AG04449 (cell line): Measurements from ENCODE around the gene PIP5K1B.

ENCODE experiments used
- CTCF ChIA-PET: fragments of 350-600 bp; formaldehyde crosslinking; extraction: SDS; loops from one replicate; lab custom pipeline; 2021; ENCODE audit warnings: antibody characterized with exemption; lab: Yijun Ruan, JAX
- POLR2A ChIA-PET: fragments of 400-600, 350-600 bp; formaldehyde crosslinking; extraction: SDS; loops from one replicate; lab custom pipeline; 2020; ENCODE audit warnings: antibody characterized with exemption, inconsistent platforms; lab: Yijun Ruan, JAX
- DNase-seq: peaks from one replicate; pipeline ENCODE4 v3.0.0-alpha.2; 2010; ENCODE audit warnings: low read depth, low spot score
- H3K4me3 ChIP-seq: 2 replicates; pipeline ENCODE4 v1.5.1; 2011; ENCODE audit warnings: low read depth, mild to moderate bottlenecking, control low read depth, low read length
- CTCF ChIP-seq: IDR thresholded peaks from one replicate; pipeline ENCODE4 v1.5.1; 2011; ENCODE audit warnings: mild to moderate bottlenecking, moderate library complexity, low read length, control low read depth, inconsistent platforms; ENCODE audit not compliant: insufficient read depth; ENCODE audit errors: missing control alignments

The PIP5K1B gene

GRCh38 chr9:68797116-68797515 lies 92.1 kb downstream of the PIP5K1B start:
- POLR2A ChIA-PET, result no interaction called here
- CTCF ChIA-PET, result no interaction called here

GRCh38 chr9:68798423-68798822 lies 93.4 kb downstream of the PIP5K1B start:
- CTCF ChIA-PET, result no interaction called here

More at GRCh38 chr9:68797116-68797515, 92.1 kb downstream of the PIP5K1B start:
- no peak overlapping the region for H3K4me3 ChIP-seq
- TF ChIP-seq CTCF, result no peak
- no peak for DNase-seq

GRCh38 chr9:68800836-68801235 lies 95.8 kb downstream of the PIP5K1B start:
- no peak for DNase-seq
- CTCF ChIA-PET, result no interaction called here
- no peak for TF ChIP-seq CTCF
- POLR2A ChIA-PET, result no interaction called here
- H3K4me3 ChIP-seq, result no peak overlapping the region

More at GRCh38 chr9:68798423-68798822, 93.4 kb downstream of the PIP5K1B start:
- no peak for TF ChIP-seq CTCF
- DNase-seq, result no peak
- H3K4me3 ChIP-seq, result no peak overlapping the region
- POLR2A ChIA-PET, result no interaction called here

- no peak overlapping the region for H3K4me3 ChIP-seq
- CTCF ChIA-PET, result no interaction called here
- DNase-seq, result no peak
- POLR2A ChIA-PET, result no interaction called here
- no peak for TF ChIP-seq CTCF
Observed at GRCh38 chr9:68802525-68803015, 97.5 kb downstream of the PIP5K1B start.

- ChIA-PET CTCF (no interaction called here), POLR2A (no interaction called here)
- no peak for DNase-seq
- H3K4me3 ChIP-seq, result no peak overlapping the region
- no peak for TF ChIP-seq CTCF
Observed at GRCh38 chr9:68804911-68805889, 100.2 kb downstream of the PIP5K1B start.

- POLR2A ChIA-PET, result no interaction called here
- no peak overlapping the region for H3K4me3 ChIP-seq
- CTCF ChIA-PET, result no interaction called here
- no peak for TF ChIP-seq CTCF
- DNase-seq, result no peak
Observed at GRCh38 chr9:68805890-68806517, 101.0 kb downstream of the PIP5K1B start.
